ENCODE measurements around the gene RBM14.

DNA sequence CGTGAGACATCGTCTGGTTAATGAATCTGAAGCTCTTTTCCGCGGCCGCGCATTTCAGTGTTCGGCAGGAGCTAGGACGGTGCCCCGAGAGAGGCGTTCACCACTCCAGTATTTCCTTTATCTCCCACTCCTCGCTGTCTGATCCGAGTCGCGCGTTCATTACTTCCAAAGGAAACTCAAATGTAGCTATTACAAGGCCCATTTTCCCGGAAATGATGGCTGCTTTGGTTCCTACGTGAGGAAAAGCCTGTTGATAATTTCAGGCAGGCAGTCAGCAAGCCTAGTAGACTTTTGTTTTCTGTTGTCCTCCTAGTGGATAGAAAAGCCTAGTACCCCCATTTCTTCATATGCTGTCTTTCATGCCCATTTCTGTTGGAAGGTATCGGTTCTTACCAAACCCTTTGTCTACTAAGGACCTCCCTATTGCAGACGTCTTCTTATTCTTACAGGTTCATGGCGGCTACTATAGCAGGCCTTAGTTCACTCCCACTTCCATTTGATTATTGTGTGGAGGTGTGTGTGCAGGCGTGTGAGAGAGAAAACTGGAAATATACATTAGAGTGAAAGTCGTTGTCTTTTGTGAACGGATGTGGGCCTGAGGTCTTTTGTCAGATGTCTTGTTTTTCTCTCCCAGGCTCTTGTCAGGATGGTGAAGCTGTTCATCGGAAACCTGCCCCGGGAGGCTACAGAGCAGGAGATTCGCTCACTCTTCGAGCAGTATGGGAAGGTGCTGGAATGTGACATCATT is 22.8 kb downstream of the RBM14 start:
- TF ChIP-seq, protein P1, sequence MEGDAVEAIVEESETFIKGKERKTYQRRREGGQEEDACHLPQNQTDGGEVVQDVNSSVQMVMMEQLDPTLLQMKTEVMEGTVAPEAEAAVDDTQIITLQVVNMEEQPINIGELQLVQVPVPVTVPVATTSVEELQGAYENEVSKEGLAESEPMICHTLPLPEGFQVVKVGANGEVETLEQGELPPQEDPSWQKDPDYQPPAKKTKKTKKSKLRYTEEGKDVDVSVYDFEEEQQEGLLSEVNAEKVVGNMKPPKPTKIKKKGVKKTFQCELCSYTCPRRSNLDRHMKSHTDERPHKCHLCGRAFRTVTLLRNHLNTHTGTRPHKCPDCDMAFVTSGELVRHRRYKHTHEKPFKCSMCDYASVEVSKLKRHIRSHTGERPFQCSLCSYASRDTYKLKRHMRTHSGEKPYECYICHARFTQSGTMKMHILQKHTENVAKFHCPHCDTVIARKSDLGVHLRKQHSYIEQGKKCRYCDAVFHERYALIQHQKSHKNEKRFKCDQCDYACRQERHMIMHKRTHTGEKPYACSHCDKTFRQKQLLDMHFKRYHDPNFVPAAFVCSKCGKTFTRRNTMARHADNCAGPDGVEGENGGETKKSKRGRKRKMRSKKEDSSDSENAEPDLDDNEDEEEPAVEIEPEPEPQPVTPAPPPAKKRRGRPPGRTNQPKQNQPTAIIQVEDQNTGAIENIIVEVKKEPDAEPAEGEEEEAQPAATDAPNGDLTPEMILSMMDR (IDR thresholded peaks at IDR 0.05), result no peak
- no peak for TF ChIP-seq POLR2A (IDR thresholded peaks at IDR 0.05)
